Measurements from ENCODE around the gene TSHR.

Gene TSHR

GRCh38 chr14:81055971-81056370 is 100.5 kb downstream of the TSHR start:
- Histone ChIP-seq H3K27ac (no peak overlapping the region), H3K36me3 (ENCODE audit: insufficient read depth, low read length) (no peaks in the 10 kb centered on the region), H3K4me3 (no peak overlapping the region), H3K9ac (ENCODE audit: insufficient read length) (no peak overlapping the region), H3K9me3 (ENCODE audit: low read depth, low read length) (no peaks in the 10 kb centered on the region)
- no peak for DNase-seq (ENCODE audit: low read depth, low spot score)
- TF ChIP-seq POLR2AphosphoS5 (IDR thresholded peaks at IDR 0.05; ENCODE audit: borderline replicate concordance, low read depth, low read length) (no peak), EZH2 (IDR thresholded peaks at IDR 0.05) (no peak), FOXP2 (optimal IDR thresholded peaks at IDR 0.05; ENCODE audit: control extremely low read depth, extremely low read length, insufficient read depth) (no peak)

DNA sequence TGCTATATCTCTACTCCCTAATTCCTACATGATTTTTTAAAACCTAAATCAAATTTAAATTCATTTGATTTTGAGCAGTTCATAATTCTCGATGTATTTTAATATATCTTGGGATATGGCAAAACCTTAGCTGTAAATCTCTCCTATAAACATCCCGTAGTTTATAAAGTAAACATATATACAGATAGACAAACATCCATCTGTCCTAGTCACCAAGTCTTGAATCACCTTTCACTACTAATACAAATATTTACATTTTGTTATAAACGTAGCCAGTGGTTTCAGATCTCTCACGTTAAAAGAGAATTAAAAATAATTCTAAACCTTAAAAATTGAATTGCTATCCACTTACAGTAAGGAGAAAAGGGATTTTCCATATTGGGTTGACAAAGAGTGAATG is 107.0 kb downstream of the TSHR start:
- Histone ChIP-seq H3K9ac (ENCODE audit: insufficient read length) (no peak overlapping the region), H3K9me3 (ENCODE audit: low read depth, low read length) (no peaks in the 10 kb centered on the region), H3K36me3 (ENCODE audit: insufficient read depth, low read length) (no peaks in the 10 kb centered on the region), H3K4me3 (no peak overlapping the region), H3K27ac (no peak overlapping the region)
- no peak for DNase-seq (ENCODE audit: low read depth, low spot score)
- TF ChIP-seq POLR2AphosphoS5 (IDR thresholded peaks at IDR 0.05; ENCODE audit: borderline replicate concordance, low read depth, low read length) (no peak), FOXP2 (optimal IDR thresholded peaks at IDR 0.05; ENCODE audit: control extremely low read depth, extremely low read length, insufficient read depth) (no peak), EZH2 (IDR thresholded peaks at IDR 0.05) (no peak)

GRCh38 chr14:81062816-81063215 is 107.4 kb downstream of the TSHR start:
- Histone ChIP-seq H3K36me3 (ENCODE audit: insufficient read depth, low read length) (no peaks in the 10 kb centered on the region), H3K4me3 (no peak overlapping the region), H3K9me3 (ENCODE audit: low read depth, low read length) (no peaks in the 10 kb centered on the region), H3K27ac (no peak overlapping the region), H3K9ac (ENCODE audit: insufficient read length) (no peak overlapping the region)
- TF ChIP-seq FOXP2 (optimal IDR thresholded peaks at IDR 0.05; ENCODE audit: control extremely low read depth, extremely low read length, insufficient read depth) (no peak), EZH2 (IDR thresholded peaks at IDR 0.05) (no peak), POLR2AphosphoS5 (IDR thresholded peaks at IDR 0.05; ENCODE audit: borderline replicate concordance, low read depth, low read length) (no peak)
- no peak for DNase-seq (ENCODE audit: low read depth, low spot score)

DNA sequence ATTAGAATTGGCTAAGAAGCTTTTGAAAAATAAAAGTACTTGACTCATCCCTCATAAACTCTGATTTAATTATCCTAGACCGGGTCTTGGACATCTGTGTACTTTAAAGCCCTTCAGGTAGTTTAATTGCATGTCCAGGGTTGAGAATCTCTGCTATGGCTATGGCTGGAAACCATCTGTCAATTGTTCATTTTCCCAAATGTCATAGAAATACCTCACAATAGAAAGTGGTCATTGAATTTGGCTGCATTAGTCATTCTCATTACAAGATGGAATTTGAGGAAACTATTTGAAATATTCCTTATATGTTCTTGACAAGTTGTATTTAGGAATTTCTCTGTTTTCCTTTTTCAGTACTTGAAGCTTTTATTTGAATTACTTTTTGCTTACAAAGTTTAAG is 111.3 kb downstream of the TSHR start:
- DNase-seq (ENCODE audit: low read depth, low spot score) = no peak
- Histone ChIP-seq H3K4me3 (no peak overlapping the region), H3K9me3 (ENCODE audit: low read depth, low read length) (0 out of 2 replicates have a peak, but pooled peaks cover 2% of the 10 kb centered on the region), H3K27ac (no peak overlapping the region), H3K9ac (ENCODE audit: insufficient read length) (no peak overlapping the region), H3K36me3 (ENCODE audit: insufficient read depth, low read length) (no peaks in the 10 kb centered on the region)
- TF ChIP-seq POLR2AphosphoS5 (IDR thresholded peaks at IDR 0.05; ENCODE audit: borderline replicate concordance, low read depth, low read length) (no peak), FOXP2 (optimal IDR thresholded peaks at IDR 0.05; ENCODE audit: control extremely low read depth, extremely low read length, insufficient read depth) (no peak), EZH2 (IDR thresholded peaks at IDR 0.05) (no peak)

DNA sequence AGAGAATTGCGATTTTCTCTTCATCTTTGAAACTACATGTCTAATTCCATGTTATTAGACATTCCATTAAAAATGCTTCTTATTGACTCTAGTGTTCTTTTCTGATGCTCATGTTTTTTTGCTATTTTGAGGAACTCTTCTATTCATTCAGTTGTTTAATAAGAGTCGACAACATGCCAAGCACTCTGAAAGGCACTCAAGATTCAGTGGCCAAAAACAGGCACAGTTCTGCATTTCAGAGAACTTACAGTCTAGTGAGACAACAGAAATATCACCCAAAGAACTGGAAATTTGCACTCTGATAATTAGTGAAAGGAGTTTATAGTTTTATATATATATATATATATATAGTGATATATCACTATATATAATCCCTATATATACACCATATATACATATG is 111.7 kb downstream of the TSHR start:
- TF ChIP-seq EZH2 (IDR thresholded peaks at IDR 0.05) (no peak), FOXP2 (optimal IDR thresholded peaks at IDR 0.05; ENCODE audit: control extremely low read depth, extremely low read length, insufficient read depth) (no peak), POLR2AphosphoS5 (IDR thresholded peaks at IDR 0.05; ENCODE audit: borderline replicate concordance, low read depth, low read length) (no peak)
- Histone ChIP-seq H3K9me3 (ENCODE audit: low read depth, low read length) (0 out of 2 replicates have a peak, but pooled peaks cover 2% of the 10 kb centered on the region), H3K36me3 (ENCODE audit: insufficient read depth, low read length) (no peaks in the 10 kb centered on the region), H3K4me3 (no peak overlapping the region), H3K27ac (no peak overlapping the region), H3K9ac (ENCODE audit: insufficient read length) (no peak overlapping the region)
- DNase-seq (ENCODE audit: low read depth, low spot score) = no peak

DNA sequence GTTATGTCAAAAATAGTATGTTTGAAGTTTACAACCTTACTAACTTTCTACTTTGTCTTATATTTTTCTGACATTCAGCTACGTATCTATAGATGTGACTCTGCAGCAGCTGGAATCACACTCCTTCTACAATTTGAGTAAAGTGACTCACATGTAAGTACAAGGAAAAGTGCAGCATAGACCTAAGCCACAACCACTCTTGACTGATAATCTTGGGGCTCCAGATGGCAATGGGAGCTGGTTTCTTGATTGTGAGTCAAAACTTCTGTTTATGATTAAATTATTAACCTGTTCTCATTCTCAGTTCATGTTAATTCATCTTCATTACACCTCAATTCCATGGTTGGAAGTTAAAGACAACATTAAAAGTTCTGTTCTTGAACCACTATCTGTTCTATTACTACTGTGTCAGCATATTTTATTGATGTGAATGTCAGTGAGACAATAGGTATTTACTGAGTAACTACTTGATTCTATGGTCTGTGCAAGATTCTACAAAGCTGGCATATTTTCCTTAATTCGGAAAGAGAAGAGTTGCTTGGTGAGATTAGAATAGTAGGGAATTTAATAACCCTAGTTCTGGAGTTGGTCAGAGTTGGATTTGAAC is 112.9 kb downstream of the TSHR start:
- no peak for DNase-seq (ENCODE audit: low read depth, low spot score)
- Histone ChIP-seq H3K9me3 (ENCODE audit: low read depth, low read length) (0 out of 2 replicates have a peak, but pooled peaks cover 2% of the 10 kb centered on the region), H3K4me3 (no peak overlapping the region), H3K9ac (ENCODE audit: insufficient read length) (no peak overlapping the region), H3K36me3 (ENCODE audit: insufficient read depth, low read length) (no peaks in the 10 kb centered on the region), H3K27ac (no peak overlapping the region)
- no peak for TF ChIP-seq FOXP2 (optimal IDR thresholded peaks at IDR 0.05; ENCODE audit: control extremely low read depth, extremely low read length, insufficient read depth)
- no peak for TF ChIP-seq EZH2 (IDR thresholded peaks at IDR 0.05)
- no peak for TF ChIP-seq POLR2AphosphoS5 (IDR thresholded peaks at IDR 0.05; ENCODE audit: borderline replicate concordance, low read depth, low read length)

DNA sequence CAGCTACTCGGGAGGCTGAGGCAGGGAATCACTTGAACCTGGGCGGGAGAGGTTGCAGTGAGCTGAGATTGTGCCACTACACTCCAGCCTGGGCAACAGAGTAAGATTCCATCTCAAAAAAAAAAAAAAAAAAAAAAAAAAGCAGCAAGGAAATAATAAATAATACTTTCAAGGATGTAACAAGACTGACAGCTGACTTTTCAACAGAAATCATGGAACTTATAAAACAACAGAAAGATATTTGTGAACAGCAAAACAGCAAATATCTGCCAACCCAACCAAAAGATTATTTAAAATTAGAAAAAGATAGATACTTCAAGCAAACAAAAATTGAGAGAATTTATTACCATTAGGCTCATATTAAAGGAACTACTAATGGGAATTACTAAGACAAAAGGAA is 115.1 kb downstream of the TSHR start:
- Histone ChIP-seq H3K36me3 (ENCODE audit: insufficient read depth, low read length) (no peaks in the 10 kb centered on the region), H3K4me3 (no peak overlapping the region), H3K27ac (no peak overlapping the region), H3K9me3 (ENCODE audit: low read depth, low read length) (0 out of 2 replicates have a peak, but pooled peaks cover 2% of the 10 kb centered on the region), H3K9ac (ENCODE audit: insufficient read length) (no peak overlapping the region)
- no peak for DNase-seq (ENCODE audit: low read depth, low spot score)
- no peak for TF ChIP-seq EZH2 (IDR thresholded peaks at IDR 0.05)
- no peak for TF ChIP-seq FOXP2 (optimal IDR thresholded peaks at IDR 0.05; ENCODE audit: control extremely low read depth, extremely low read length, insufficient read depth)
- no peak for TF ChIP-seq POLR2AphosphoS5 (IDR thresholded peaks at IDR 0.05; ENCODE audit: borderline replicate concordance, low read depth, low read length)

DNA sequence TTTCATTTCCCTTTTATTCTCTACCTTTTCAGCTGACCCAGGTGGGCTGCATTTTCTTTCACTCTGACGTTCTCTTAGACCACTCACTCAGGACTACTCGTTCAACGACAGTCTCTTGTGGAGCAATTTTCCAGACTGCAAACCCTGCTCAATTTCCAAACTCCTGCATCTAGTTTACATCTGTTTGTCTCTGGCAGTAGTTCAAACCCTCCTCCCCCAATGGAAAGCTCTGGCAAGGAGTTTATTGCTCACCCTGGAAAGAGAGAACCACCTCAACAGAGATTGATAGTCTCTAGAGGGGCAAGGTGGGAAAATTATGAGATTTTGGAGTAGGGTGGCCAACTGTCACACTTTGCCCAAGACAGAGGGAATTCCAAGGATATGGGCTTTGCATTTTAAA is 130.2 kb downstream of the TSHR start:
- TF ChIP-seq EZH2 (IDR thresholded peaks at IDR 0.05) = no peak
- no peak for TF ChIP-seq POLR2AphosphoS5 (IDR thresholded peaks at IDR 0.05; ENCODE audit: borderline replicate concordance, low read depth, low read length)
- TF ChIP-seq FOXP2 (optimal IDR thresholded peaks at IDR 0.05; ENCODE audit: control extremely low read depth, extremely low read length, insufficient read depth) = no peak
- no peaks in the 10 kb centered on the region for H3K9me3 ChIP-seq (ENCODE audit: low read depth, low read length)
- H3K27ac ChIP-seq = no peak overlapping the region
- H3K9ac ChIP-seq (ENCODE audit: insufficient read length) = no peak overlapping the region
- no peaks in the 10 kb centered on the region for H3K36me3 ChIP-seq (ENCODE audit: insufficient read depth, low read length)
- H3K4me3 ChIP-seq = no peak overlapping the region
- no peak for DNase-seq (ENCODE audit: low read depth, low spot score)

- Histone ChIP-seq H3K9ac (ENCODE audit: insufficient read length) (no peak overlapping the region), H3K27ac (no peak overlapping the region), H3K9me3 (ENCODE audit: low read depth, low read length) (no peaks in the 10 kb centered on the region), H3K36me3 (ENCODE audit: insufficient read depth, low read length) (no peaks in the 10 kb centered on the region), H3K4me3 (no peak overlapping the region)
- no peak for TF ChIP-seq EZH2 (IDR thresholded peaks at IDR 0.05)
- TF ChIP-seq POLR2AphosphoS5 (IDR thresholded peaks at IDR 0.05; ENCODE audit: borderline replicate concordance, low read depth, low read length) = no peak
- TF ChIP-seq FOXP2 (optimal IDR thresholded peaks at IDR 0.05; ENCODE audit: control extremely low read depth, extremely low read length, insufficient read depth) = no peak
- no peak for DNase-seq (ENCODE audit: low read depth, low spot score)
Measured at GRCh38 chr14:81087230-81087629, 131.8 kb downstream of the TSHR start.

Data from SK-N-MC (cell line).